CD8-positive, alpha-beta memory T cell (primary cell): ENCODE results near the gene POLR3GL. TPM values are rescaled to one million over a fixed set of nuclear protein-coding genes. Genes with fewer than 3 reads are reported as not detected.

Experiments
- CTCF ChIA-PET: fragments of 350-600 bp; sonication (Branson Sonifier 250); formaldehyde crosslinking; loops from one replicate; lab custom pipeline; 2021; ENCODE audit warnings: antibody characterized with exemption; lab: Charles Lee
- POLR2A ChIA-PET: fragments of 350-600 bp; sonication (Branson Sonifier 250); formaldehyde crosslinking; loops from one replicate; lab custom pipeline; 2021; ENCODE audit warnings: antibody characterized with exemption; lab: Charles Lee
- DNase-seq, 5 donors: peaks; one replicate each; pipeline versions ENCODE4 v3.0.0 to v3.0.0-alpha.2; 2020 to 2022; ENCODE audit warnings: mixed read lengths in 1 of 5
- H3K27ac ChIP-seq: one replicate; pipeline ENCODE4 v1.7.0; 2013; ENCODE audit warnings: low read depth, mild to moderate bottlenecking, low read length, moderate library complexity
- H3K27me3 ChIP-seq: 2 replicates; pipeline ENCODE4 v1.7.0; 2013; ENCODE audit warnings: low read length, mild to moderate bottlenecking; ENCODE audit not compliant: insufficient read depth, poor library complexity, severe bottlenecking
- H3K36me3 ChIP-seq: 2 replicates; pipeline ENCODE4 v1.7.0; 2013; ENCODE audit warnings: mild to moderate bottlenecking, low read length, moderate library complexity; ENCODE audit not compliant: insufficient read depth
- H3K4me1 ChIP-seq: 2 replicates; pipeline ENCODE4 v1.7.0; 2013; ENCODE audit warnings: mild to moderate bottlenecking, low read length, moderate library complexity; ENCODE audit not compliant: insufficient read depth
- H3K4me3 ChIP-seq: 2 replicates; pipeline ENCODE4 v1.7.0; 2013; ENCODE audit warnings: mild to moderate bottlenecking, low read length
- H3K9me3 ChIP-seq: 2 replicates; pipeline ENCODE4 v1.7.0; 2013; ENCODE audit warnings: mild to moderate bottlenecking, low read length
- H3K27ac Mint-ChIP-seq, 8 donors: one replicate each; pipeline ENCODE4 v1.8.0; 2020 to 2021; ENCODE audit warnings: mixed read lengths in 8 of 8, mild to moderate bottlenecking in 6 of 8, inconsistent platforms in 3 of 8, moderate library complexity in 3 of 8
- H3K27me3 Mint-ChIP-seq, 2 donors: one replicate each; pipeline ENCODE4 v1.8.0; 2020 to 2021; ENCODE audit warnings: mixed read lengths in 2 of 2, mild to moderate bottlenecking in 1 of 2, moderate library complexity in 1 of 2
- H3K36me3 Mint-ChIP-seq, 3 donors: one replicate each; pipeline ENCODE4 v1.8.0; 2020 to 2021; ENCODE audit warnings: mixed read lengths in 3 of 3, inconsistent platforms in 1 of 3, mild to moderate bottlenecking in 1 of 3
- H3K4me1 Mint-ChIP-seq, 3 donors: one replicate each; pipeline ENCODE4 v1.8.0; 2020 to 2021; ENCODE audit warnings: mixed read lengths in 3 of 3, inconsistent platforms in 1 of 3, mild to moderate bottlenecking in 1 of 3
- H3K4me3 Mint-ChIP-seq, 7 donors: one replicate each; pipeline ENCODE4 v1.8.0; 2020 to 2021; ENCODE audit warnings: mixed read lengths in 7 of 7, mild to moderate bottlenecking in 6 of 7, moderate library complexity in 4 of 7, inconsistent platforms in 2 of 7
- H3K9me3 Mint-ChIP-seq, 5 donors: one replicate each; pipeline ENCODE4 v1.8.0; 2020 to 2022; ENCODE audit warnings: mixed read lengths in 5 of 5, mild to moderate bottlenecking in 3 of 5, moderate library complexity in 2 of 5, inconsistent platforms in 1 of 5
- polyA plus RNA-seq: library from polyadenylated mRNA; unstranded; fragments of 300-500 nt; fragmentation: Illumina TruSeq; gene quantifications from one replicate; pipeline ENCODE4 v1.2.3, GENCODE V29; 2021
- total RNA-seq, 2 experiments: library from RNA; stranded (reverse); gene quantifications; one replicate each; pipeline ENCODE4 v1.2.3, GENCODE V29; 2021

Gene POLR3GL
- total and polyA plus RNA-seq, 3 experiments from 2014 or later, result 21.6 to 103 (median 22.8) TPM

DNA sequence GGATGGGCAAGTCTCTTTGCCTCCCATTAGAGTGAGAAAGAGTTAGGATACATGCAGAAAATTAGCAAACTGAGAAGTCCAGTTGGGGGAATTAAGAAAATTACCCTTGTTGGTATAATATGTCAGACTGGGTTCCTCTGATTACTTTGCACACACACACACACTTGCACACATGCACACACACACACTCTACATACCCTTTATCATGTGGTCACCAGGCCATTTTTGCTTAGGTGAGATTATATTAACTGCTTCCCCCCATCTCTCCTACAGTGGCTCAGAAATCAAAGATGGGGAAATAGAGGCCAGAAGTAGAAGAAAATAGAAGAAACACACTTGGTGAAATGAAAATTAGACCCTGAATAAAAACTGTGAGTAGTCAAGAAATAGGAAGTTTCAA lies 5.8 kb upstream of the POLR3GL start:
- H3K36me3 ChIP-seq, result no peaks in the 10 kb centered on the region
- H3K4me3 ChIP-seq, result peak overlapping the region; percentile 94
- peaks cover 0 to 23% (median 0%) of the 10 kb centered on the region in 3 donors for H3K36me3 Mint-ChIP-seq
- H3K27ac Mint-ChIP-seq, result peak overlapping the region; percentile 27 to 95 (median 92)
- H3K27me3 Mint-ChIP-seq, result peaks cover 0 to 3% of the 10 kb centered on the region in 2 donors
- H3K9me3 Mint-ChIP-seq, result no peaks in the 10 kb centered on the region
- ChIA-PET POLR2A (interaction anchor here (1.1 to 7.1 kb wide), 8 partner anchors 19 to 100 kb away, joined by 4 to 87 read pairs (median 7); partner anchors contain the start of genes PIAS3, RBM8A and TXNIP), CTCF (interaction anchor here (0.7 to 3.1 kb wide), 9 partner anchors 9 to 113 kb away, joined by 3 to 26 read pairs (median 5); partner anchors contain the start of genes NUDT17 and RBM8A)
- no peak overlapping the region for H3K27ac ChIP-seq
- H3K4me3 Mint-ChIP-seq, result peak overlapping the region in 6 of 7 donors; percentile 38 to 99 (median 89)
- H3K27me3 ChIP-seq, result no peaks in the 10 kb centered on the region
- DNase-seq, result no peak
- H3K4me1 ChIP-seq, result peaks cover 69% of the 10 kb centered on the region
- H3K9me3 ChIP-seq, result no peaks in the 10 kb centered on the region
- peaks cover 70 to 78% (median 77%) of the 10 kb centered on the region in 3 donors for H3K4me1 Mint-ChIP-seq

DNA sequence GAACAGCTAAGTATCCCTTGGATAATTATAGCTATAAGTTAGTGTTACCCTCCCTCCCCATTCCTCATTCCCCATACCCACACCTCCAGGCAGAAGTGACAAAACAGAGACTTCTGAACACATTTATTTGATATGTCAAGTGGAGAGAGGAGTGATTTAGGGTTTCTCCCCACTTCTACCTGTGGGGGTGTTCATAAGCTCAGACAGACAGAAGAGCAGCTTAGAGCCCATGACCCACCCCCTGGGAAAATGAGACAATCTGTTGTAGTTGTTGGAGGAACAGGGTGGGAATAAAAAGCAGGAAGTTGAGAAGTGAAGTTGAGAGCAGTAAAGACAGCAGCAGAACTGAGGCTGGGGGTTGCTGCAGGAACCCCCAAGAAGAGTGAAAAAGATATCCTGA lies 5.2 kb upstream of the POLR3GL start:
- ChIA-PET POLR2A (interaction anchor here (0.6 to 7.1 kb wide), 4 partner anchors 31 to 78 kb away, joined by 3 to 87 read pairs (median 7); partner anchors contain the start of gene RBM8A), CTCF (interaction anchor here (0.7 to 3.1 kb wide), 3 partner anchors 19 to 32 kb away, joined by 3 to 26 read pairs (median 24); partner anchors contain the start of gene RBM8A)
- H3K27ac Mint-ChIP-seq, result peak overlapping the region; percentile 57 to 93 (median 90)
- Histone ChIP-seq H3K4me1 (peaks cover 69% of the 10 kb centered on the region), H3K4me3 (no peak overlapping the region), H3K9me3 (no peaks in the 10 kb centered on the region), H3K36me3 (no peaks in the 10 kb centered on the region), H3K27me3 (no peaks in the 10 kb centered on the region), H3K27ac (no peak overlapping the region)
- no peak for DNase-seq
- H3K36me3 Mint-ChIP-seq, result peaks cover 0 to 22% (median 0%) of the 10 kb centered on the region in 3 donors
- peaks cover 0 to 3% of the 10 kb centered on the region in 2 donors for H3K27me3 Mint-ChIP-seq
- peaks cover 70 to 77% (median 77%) of the 10 kb centered on the region in 3 donors for H3K4me1 Mint-ChIP-seq
- H3K4me3 Mint-ChIP-seq, result peak overlapping the region; percentile 77 to 99 (median 95)
- H3K9me3 Mint-ChIP-seq, result no peaks in the 10 kb centered on the region

GRCh38 chr1:145959957-145960467 lies 4.5 kb upstream of the POLR3GL start:
- Histone ChIP-seq H3K4me1 (peaks cover 64% of the 10 kb centered on the region), H3K4me3 (peak overlapping the region; percentile 93), H3K27ac (no peak overlapping the region), H3K27me3 (no peaks in the 10 kb centered on the region), H3K36me3 (no peaks in the 10 kb centered on the region), H3K9me3 (no peaks in the 10 kb centered on the region)
- Mint-ChIP-seq H3K27ac (peak overlapping the region; percentile 57 to 93 (median 90)), H3K27me3 (peaks cover 0 to 3% of the 10 kb centered on the region in 2 donors), H3K4me3 (peak overlapping the region; percentile 92 to 99 (median 96)), H3K4me1 (peaks cover 70 to 77% (median 76%) of the 10 kb centered on the region in 3 donors), H3K36me3 (peaks cover 0 to 26% (median 0%) of the 10 kb centered on the region in 3 donors), H3K9me3 (no peaks in the 10 kb centered on the region)
- POLR2A ChIA-PET, result interaction anchor here (0.6 to 7.1 kb wide), 4 partner anchors 31 to 77 kb away, joined by 3 to 87 read pairs (median 3); partner anchors contain the start of gene RBM8A
- CTCF ChIA-PET, result interaction anchor here (1.0 kb wide), 1 partner anchor 33 kb away, joined by 3 read pairs; the partner anchor contains the start of gene RBM8A
- DNase-seq, result no peak

- H3K27me3 Mint-ChIP-seq, result peaks cover 0 to 3% of the 10 kb centered on the region in 2 donors
- H3K4me1 ChIP-seq, result peaks cover 64% of the 10 kb centered on the region
- peak overlapping the region; percentile 40 for H3K27ac ChIP-seq
- H3K36me3 Mint-ChIP-seq, result peaks cover 0 to 26% (median 0%) of the 10 kb centered on the region in 3 donors
- no peaks in the 10 kb centered on the region for H3K27me3 ChIP-seq
- DNase-seq, result peak; percentile 51 to 77 (median 59)
- no peaks in the 10 kb centered on the region for H3K9me3 ChIP-seq
- H3K27ac Mint-ChIP-seq, result peak overlapping the region; percentile 83 to 94 (median 92)
- CTCF ChIA-PET, result interaction anchor here (1.0 kb wide), 1 partner anchor 33 kb away, joined by 3 read pairs; the partner anchor contains the start of gene RBM8A
- peaks cover 70 to 77% (median 73%) of the 10 kb centered on the region in 3 donors for H3K4me1 Mint-ChIP-seq
- POLR2A ChIA-PET, result interaction anchor here (0.6 to 1.1 kb wide), 2 partner anchors 32 to 77 kb away, joined by 3 read pairs; no protein-coding TSS in a partner anchor
- H3K9me3 Mint-ChIP-seq, result no peaks in the 10 kb centered on the region
- peak overlapping the region; percentile 93 for H3K4me3 ChIP-seq
- H3K36me3 ChIP-seq, result no peaks in the 10 kb centered on the region
- H3K4me3 Mint-ChIP-seq, result peak overlapping the region; percentile 92 to 99 (median 96)
Measured at GRCh38 chr1:145960468-145961108, 3.9 kb upstream of the POLR3GL start.

- peaks cover 0 to 3% of the 10 kb centered on the region in 2 donors for H3K27me3 Mint-ChIP-seq
Measured at GRCh38 chr1:145961109-145961424, 3.4 kb upstream of the POLR3GL start.

DNA sequence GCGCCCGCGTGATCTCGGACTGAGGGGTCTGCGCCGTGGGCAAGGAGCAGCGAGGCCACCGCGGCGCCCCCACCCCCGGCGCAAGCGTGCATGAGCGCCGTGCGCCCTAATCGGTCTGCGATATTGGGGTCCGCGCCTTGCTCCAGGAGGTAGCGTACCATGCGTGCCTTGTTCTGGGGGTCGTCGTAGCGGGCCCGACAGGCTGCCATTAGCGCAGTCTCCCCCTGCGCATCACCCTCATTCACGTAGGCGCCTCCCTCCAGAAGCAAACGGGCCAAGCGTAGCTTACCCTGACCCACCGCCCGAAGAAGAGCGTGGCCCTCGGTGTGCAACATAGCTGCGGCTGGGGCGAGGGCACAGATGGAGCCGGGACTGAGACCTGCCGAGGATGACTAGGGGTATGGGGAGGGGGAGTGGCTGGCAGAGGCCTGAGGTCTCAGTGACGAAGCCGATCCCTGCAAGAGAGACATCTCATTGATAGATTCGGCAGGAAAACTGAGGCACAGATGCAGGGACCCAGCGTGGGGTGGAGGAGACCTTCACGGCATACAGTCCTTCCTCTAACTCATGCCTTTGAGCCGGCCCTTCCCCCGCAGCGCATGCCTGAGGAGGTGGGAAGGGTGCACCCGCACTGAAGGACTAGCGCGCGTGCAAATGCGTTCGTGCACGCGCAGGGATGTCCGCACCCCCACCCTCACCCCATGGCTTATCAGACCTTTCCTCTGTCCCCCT lies 2.9 kb upstream of the POLR3GL start:
- ChIA-PET CTCF (interaction anchor here (1.1 kb wide), 1 partner anchor 34 kb away, joined by 7 read pairs; the partner anchor contains the start of gene RBM8A), POLR2A (interaction anchor here (1.2 to 1.9 kb wide), 4 partner anchors 16 to 76 kb away, joined by 3 to 11 read pairs (median 4); partner anchors contain the start of gene RBM8A)
- Mint-ChIP-seq H3K4me1 (peaks cover 62 to 70% (median 63%) of the 10 kb centered on the region in 3 donors), H3K27ac (peak overlapping the region; percentile 77 to 97 (median 86)), H3K27me3 (peaks cover 0 to 3% of the 10 kb centered on the region in 2 donors), H3K36me3 (peaks cover 0 to 26% (median 0%) of the 10 kb centered on the region in 3 donors), H3K9me3 (no peaks in the 10 kb centered on the region), H3K4me3 (peak overlapping the region; percentile 92 to 99 (median 96))
- Histone ChIP-seq H3K4me1 (peaks cover 57% of the 10 kb centered on the region), H3K27me3 (no peaks in the 10 kb centered on the region), H3K4me3 (peak overlapping the region; percentile 93), H3K36me3 (no peaks in the 10 kb centered on the region), H3K27ac (peak overlapping the region; percentile 40), H3K9me3 (no peaks in the 10 kb centered on the region)
- DNase-seq, result peak in 3 of 5 donors; percentile 37 to 69 (median 48)

More at GRCh38 chr1:145961109-145961424, 3.4 kb upstream of the POLR3GL start:
- DNase-seq, result no peak
- peak overlapping the region; percentile 93 for H3K4me3 ChIP-seq
- CTCF ChIA-PET, result interaction anchor here (1.0 kb wide), 1 partner anchor 34 kb away, joined by 3 read pairs; the partner anchor contains the start of gene RBM8A
- no peaks in the 10 kb centered on the region for H3K9me3 ChIP-seq
- POLR2A ChIA-PET, result interaction anchor here (1.1 to 1.9 kb wide), 2 partner anchors 32 to 33 kb away, joined by 3 to 11 read pairs; partner anchors contain the start of gene RBM8A
- H3K36me3 ChIP-seq, result no peaks in the 10 kb centered on the region
- Mint-ChIP-seq H3K27ac (peak overlapping the region; percentile 67 to 97 (median 92)), H3K4me3 (peak overlapping the region; percentile 92 to 99 (median 96)), H3K36me3 (peaks cover 0 to 26% (median 0%) of the 10 kb centered on the region in 3 donors), H3K4me1 (peaks cover 68 to 74% (median 69%) of the 10 kb centered on the region in 3 donors), H3K9me3 (no peaks in the 10 kb centered on the region)
- H3K4me1 ChIP-seq, result peaks cover 62% of the 10 kb centered on the region
- peak overlapping the region; percentile 40 for H3K27ac ChIP-seq
- no peaks in the 10 kb centered on the region for H3K27me3 ChIP-seq
